Neural progenitor cell (in vitro differentiated cells): ENCODE measurements around the gene OMG. TPM values are rescaled to one million over a fixed set of nuclear protein-coding genes. Genes with fewer than 3 reads are reported as not detected.

ENCODE experiments used
- DNase-seq: peaks from one replicate; pipeline ENCODE4 v3.0.0-alpha.2; 2016; ENCODE audit warnings: low spot score
- H2AFZ ChIP-seq: fragments of 200-600 bp; sonication (generic); replicated peaks from 2 replicates; pipeline ENCODE4 v1.6.1; 2016; ENCODE audit warnings: antibody characterized with exemption
- H3F3A ChIP-seq: fragments of 200-600 bp; sonication (generic); 2 replicates; pipeline ENCODE4 v1.6.1; 2016; ENCODE audit warnings: antibody characterized with exemption, low read depth
- H3K27ac ChIP-seq: fragments of 200-600 bp; sonication (generic); 2 replicates; pipeline ENCODE4 v1.5.1; 2016; ENCODE audit warnings: mild to moderate bottlenecking
- H3K27me3 ChIP-seq: fragments of 200-600 bp; sonication (generic); 2 replicates; pipeline ENCODE4 v1.6.1; 2016; ENCODE audit warnings: mild to moderate bottlenecking, moderate library complexity
- H3K36me3 ChIP-seq: fragments of 200-600 bp; sonication (generic); 2 replicates; pipeline ENCODE4 v1.5.1; 2016
- H3K4me1 ChIP-seq: fragments of 200-600 bp; sonication (generic); 2 replicates; pipeline ENCODE4 v1.6.1; 2016; ENCODE audit warnings: mixed run types
- H3K4me2 ChIP-seq: fragments of 200-600 bp; sonication (generic); 2 replicates; pipeline ENCODE4 v1.6.1; 2016
- H3K4me3 ChIP-seq: fragments of 200-600 bp; sonication (generic); 2 replicates; pipeline ENCODE4 v1.5.1; 2016
- H3K79me2 ChIP-seq: fragments of 200-600 bp; sonication (generic); 2 replicates; pipeline ENCODE4 v1.6.1; 2016; ENCODE audit warnings: low read depth
- H3K9ac ChIP-seq: fragments of 200-600 bp; sonication (generic); 2 replicates; pipeline ENCODE4 v1.6.1; 2016
- H3K9me3 ChIP-seq: fragments of 200-600 bp; sonication (generic); 2 replicates; pipeline ENCODE4 v1.5.1; 2016; ENCODE audit warnings: low read depth
- H4K20me1 ChIP-seq: fragments of 200-600 bp; sonication (generic); 2 replicates; pipeline ENCODE4 v1.6.1; 2016; ENCODE audit warnings: low read depth
- H3K27ac Mint-ChIP-seq: 3 replicates; pipeline ENCODE4 v1.8.0; 2021; ENCODE audit warnings: mixed read lengths
- H3K27me3 Mint-ChIP-seq: 2 replicates; pipeline ENCODE4 v1.8.0; 2022; ENCODE audit warnings: low read depth, mild to moderate bottlenecking, inconsistent platforms, moderate library complexity, mixed read lengths; ENCODE audit not compliant: insufficient read depth
- H3K36me3 Mint-ChIP-seq: 3 replicates; pipeline ENCODE4 v1.8.0; 2021; ENCODE audit warnings: mixed read lengths
- H3K4me1 Mint-ChIP-seq: 3 replicates; pipeline ENCODE4 v1.8.0; 2021; ENCODE audit warnings: mixed read lengths
- H3K4me3 Mint-ChIP-seq: 3 replicates; pipeline ENCODE4 v1.8.0; 2021; ENCODE audit warnings: mild to moderate bottlenecking, moderate library complexity, mixed read lengths
- H3K9me3 Mint-ChIP-seq: 3 replicates; pipeline ENCODE4 v1.8.0; 2020; ENCODE audit warnings: mixed read lengths
- EZH2 ChIP-seq: fragments of 200-600 bp; sonication (generic); IDR thresholded peaks from 2 replicates; pipeline ENCODE4 v1.6.1; 2017; ENCODE audit warnings: antibody characterized with exemption, mild to moderate bottlenecking, moderate library complexity
- EZH2phosphoT487 ChIP-seq: fragments of 200-600 bp; sonication (generic); IDR thresholded peaks from 2 replicates; pipeline ENCODE4 v1.6.1; 2017; ENCODE audit warnings: antibody characterized with exemption
- total RNA-seq: library from RNA; depleted of rRNA; stranded (reverse); fragments of >200 nt; gene quantifications from 2 replicates; pipeline ENCODE4 v1.2.3, GENCODE V29; 2015; ENCODE audit warnings: low replicate concordance
- TF ChIP-seq, protein P1 (sequence below): fragments of 200-600 bp; sonication (generic); IDR thresholded peaks from 2 replicates; pipeline ENCODE4 v1.5.1; 2017; ENCODE audit warnings: antibody characterized with exemption, mild to moderate bottlenecking

OMG gene
- total RNA-seq, 1 donor from 2014 or later: not detected

DNA sequence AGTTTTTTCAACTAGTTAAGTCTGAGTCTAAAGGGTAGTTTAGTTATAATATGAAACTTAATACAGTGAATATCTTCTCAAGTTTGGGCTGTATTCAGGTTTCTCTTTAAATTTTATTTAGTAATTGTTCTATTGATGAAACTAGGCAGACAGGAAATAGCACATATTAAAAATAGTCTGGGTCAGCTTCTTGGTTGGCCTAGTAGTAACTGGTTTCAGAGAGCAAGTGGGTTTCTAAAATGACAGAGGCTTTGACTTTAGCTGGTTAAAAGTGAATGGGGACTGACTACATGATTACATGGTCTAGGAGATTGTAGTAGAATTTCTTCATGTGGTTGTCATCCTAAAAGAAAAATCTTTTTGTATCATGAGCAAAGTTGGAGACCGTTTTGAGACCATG, 46.8 kb downstream of the OMG start:
- Histone ChIP-seq H3K9me3 (no peaks in the 10 kb centered on the region), H3F3A (no peaks in the 10 kb centered on the region), H3K4me2 (no peak overlapping the region), H3K27ac (no peak overlapping the region), H3K4me3 (no peak overlapping the region), H3K9ac (no peak overlapping the region), H3K4me1 (no peaks in the 10 kb centered on the region), H2AFZ (no peak overlapping the region), H3K79me2 (no peaks in the 10 kb centered on the region), H3K36me3 (peaks cover 5% of the 10 kb centered on the region), H3K27me3 (no peaks in the 10 kb centered on the region), H4K20me1 (no peaks in the 10 kb centered on the region)
- TF ChIP-seq EZH2phosphoT487 (no peak), EZH2 (no peak)
- TF ChIP-seq, protein P1, sequence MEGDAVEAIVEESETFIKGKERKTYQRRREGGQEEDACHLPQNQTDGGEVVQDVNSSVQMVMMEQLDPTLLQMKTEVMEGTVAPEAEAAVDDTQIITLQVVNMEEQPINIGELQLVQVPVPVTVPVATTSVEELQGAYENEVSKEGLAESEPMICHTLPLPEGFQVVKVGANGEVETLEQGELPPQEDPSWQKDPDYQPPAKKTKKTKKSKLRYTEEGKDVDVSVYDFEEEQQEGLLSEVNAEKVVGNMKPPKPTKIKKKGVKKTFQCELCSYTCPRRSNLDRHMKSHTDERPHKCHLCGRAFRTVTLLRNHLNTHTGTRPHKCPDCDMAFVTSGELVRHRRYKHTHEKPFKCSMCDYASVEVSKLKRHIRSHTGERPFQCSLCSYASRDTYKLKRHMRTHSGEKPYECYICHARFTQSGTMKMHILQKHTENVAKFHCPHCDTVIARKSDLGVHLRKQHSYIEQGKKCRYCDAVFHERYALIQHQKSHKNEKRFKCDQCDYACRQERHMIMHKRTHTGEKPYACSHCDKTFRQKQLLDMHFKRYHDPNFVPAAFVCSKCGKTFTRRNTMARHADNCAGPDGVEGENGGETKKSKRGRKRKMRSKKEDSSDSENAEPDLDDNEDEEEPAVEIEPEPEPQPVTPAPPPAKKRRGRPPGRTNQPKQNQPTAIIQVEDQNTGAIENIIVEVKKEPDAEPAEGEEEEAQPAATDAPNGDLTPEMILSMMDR: no peak
- no peak for DNase-seq
- Mint-ChIP-seq H3K4me1 (no peaks in the 10 kb centered on the region), H3K36me3 (peaks cover 16% of the 10 kb centered on the region), H3K27ac (no peak overlapping the region), H3K9me3 (no peaks in the 10 kb centered on the region), H3K27me3 (peaks cover 2% of the 10 kb centered on the region), H3K4me3 (no peak overlapping the region)

DNA sequence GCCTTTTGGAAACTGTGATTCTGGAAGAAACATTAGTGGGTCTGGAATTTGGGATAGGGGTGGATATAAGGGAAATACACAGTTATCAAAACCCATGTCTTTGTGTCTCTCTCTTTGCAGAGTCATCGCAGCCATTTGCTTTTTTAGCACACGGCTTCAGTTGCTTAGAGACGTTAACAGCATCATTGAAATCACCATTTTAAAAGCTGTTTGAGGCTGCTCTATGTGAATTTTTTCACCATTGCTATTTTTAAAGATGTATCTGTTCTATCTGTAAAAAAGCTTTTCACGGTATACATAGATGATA, 47.3 kb downstream of the OMG start:
- no peak overlapping the region for H3K4me3 ChIP-seq
- no peaks in the 10 kb centered on the region for H3K4me1 ChIP-seq
- no peaks in the 10 kb centered on the region for H4K20me1 ChIP-seq
- peaks cover 5% of the 10 kb centered on the region for H3K36me3 ChIP-seq
- peaks cover 17% of the 10 kb centered on the region for H3K36me3 Mint-ChIP-seq
- H3F3A ChIP-seq: no peaks in the 10 kb centered on the region
- H3K27ac ChIP-seq: no peak overlapping the region
- no peak overlapping the region for H3K4me2 ChIP-seq
- TF ChIP-seq, protein P1: no peak
- TF ChIP-seq EZH2 (no peak), EZH2phosphoT487 (no peak)
- no peaks in the 10 kb centered on the region for H3K79me2 ChIP-seq
- H3K9ac ChIP-seq: no peak overlapping the region
- no peaks in the 10 kb centered on the region for H3K4me1 Mint-ChIP-seq
- H3K27me3 ChIP-seq: no peaks in the 10 kb centered on the region
- H2AFZ ChIP-seq: no peak overlapping the region
- no peaks in the 10 kb centered on the region for H3K9me3 Mint-ChIP-seq
- DNase-seq: no peak
- H3K4me3 Mint-ChIP-seq: no peak overlapping the region
- no peaks in the 10 kb centered on the region for H3K9me3 ChIP-seq
- peaks cover 2% of the 10 kb centered on the region for H3K27me3 Mint-ChIP-seq
- H3K27ac Mint-ChIP-seq: no peak overlapping the region

DNA sequence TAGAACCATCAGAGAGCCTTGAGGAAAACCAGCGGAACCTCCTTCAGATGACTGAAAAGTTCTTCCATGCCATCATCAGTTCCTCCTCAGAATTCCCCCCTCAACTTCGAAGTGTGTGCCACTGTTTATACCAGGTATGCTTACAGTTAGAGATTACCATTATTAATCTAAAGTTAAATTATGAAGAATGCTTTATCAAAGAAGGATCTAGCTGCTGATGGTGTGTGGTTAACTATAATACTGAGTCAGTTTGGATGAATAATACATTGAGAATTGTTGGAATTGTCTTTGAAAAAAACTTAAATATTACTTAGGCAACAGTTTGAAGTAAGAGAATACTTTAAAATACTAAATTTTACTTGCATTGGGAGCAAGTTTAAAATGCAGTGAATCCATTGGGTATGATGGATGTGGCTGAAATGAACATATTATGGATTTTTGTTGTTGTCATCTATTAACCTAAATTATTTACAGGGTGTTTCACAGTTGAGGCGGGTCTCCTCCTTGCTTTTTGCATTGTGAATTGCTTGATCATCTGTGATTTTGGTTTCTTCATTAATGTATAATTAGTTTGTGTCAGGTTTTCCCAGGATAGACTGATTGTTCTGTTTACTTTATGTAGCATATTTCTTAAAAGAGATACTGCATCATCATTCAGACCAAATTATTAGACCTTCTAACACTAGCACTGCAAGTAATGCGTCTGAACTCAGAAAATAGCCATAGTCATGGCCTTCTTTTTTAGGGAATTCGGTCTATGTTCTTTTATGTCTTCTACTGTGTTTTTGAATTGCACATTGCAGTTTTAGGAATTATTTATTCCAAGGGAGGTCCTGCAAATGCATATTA, 47.8 kb downstream of the OMG start:
- no peaks in the 10 kb centered on the region for H3K27me3 ChIP-seq
- no peaks in the 10 kb centered on the region for H3K9me3 ChIP-seq
- no peak overlapping the region for H3K27ac ChIP-seq
- no peaks in the 10 kb centered on the region for H3K4me1 ChIP-seq
- no peak for DNase-seq
- Mint-ChIP-seq H3K27me3 (peaks cover 2% of the 10 kb centered on the region), H3K4me1 (no peaks in the 10 kb centered on the region), H3K27ac (no peak overlapping the region), H3K9me3 (no peaks in the 10 kb centered on the region), H3K36me3 (peaks cover 21% of the 10 kb centered on the region), H3K4me3 (no peak overlapping the region)
- peaks cover 5% of the 10 kb centered on the region for H3K36me3 ChIP-seq
- H3K9ac ChIP-seq: no peak overlapping the region
- TF ChIP-seq EZH2: no peak
- TF ChIP-seq EZH2phosphoT487: no peak
- TF ChIP-seq, protein P1: no peak
- H4K20me1 ChIP-seq: no peaks in the 10 kb centered on the region
- H3K4me2 ChIP-seq: no peak overlapping the region
- no peaks in the 10 kb centered on the region for H3F3A ChIP-seq
- H3K4me3 ChIP-seq: no peak overlapping the region
- no peaks in the 10 kb centered on the region for H3K79me2 ChIP-seq
- no peak overlapping the region for H2AFZ ChIP-seq

Other genes starting within 250 kb of the OMG start
- gene NF1, start 202.3 kb downstream of the OMG start, total RNA-seq: 51.1 and 54.8 TPM in 2 replicates
- not detected in 2 replicates for gene EVI2B, start 16.8 kb upstream of the OMG start, total RNA-seq
- gene EVI2A, start 24.4 kb upstream of the OMG start, total RNA-seq: not detected in 2 replicates
- gene RAB11FIP4, start 94.4 kb upstream of the OMG start, total RNA-seq: 10.2 and 19.1 TPM in 2 replicates